ENCODE results near the gene PCOLCE2.

The PCOLCE2 gene

DNA sequence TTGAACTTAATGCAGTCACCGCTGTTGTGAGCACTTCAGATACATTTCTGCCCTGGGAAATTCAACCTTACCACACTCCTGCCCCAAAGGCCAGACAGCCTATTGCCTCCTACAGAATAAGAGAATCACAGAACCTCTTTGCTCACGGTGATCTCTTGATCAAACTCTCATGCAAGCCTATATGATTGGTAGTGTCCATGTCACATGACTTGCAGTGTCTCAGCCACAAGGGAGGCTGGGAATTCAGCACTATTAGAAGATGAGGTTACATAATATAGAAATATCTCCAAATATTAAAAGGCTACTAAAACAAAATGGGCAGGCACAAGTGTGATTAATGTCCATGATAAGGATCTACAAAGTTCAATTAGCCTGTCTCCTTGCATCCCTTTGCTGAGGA, 3.8 kb upstream of the PCOLCE2 start:
- H3K4me3 ChIP-seq (ENCODE audit: low read depth, low read length), result no peak overlapping the region
- no peaks in the 10 kb centered on the region for H3K27me3 ChIP-seq (replicated peaks)
- no peak for DNase-seq
- TF ChIP-seq CTCF (IDR thresholded peaks at IDR 0.05; ENCODE audit: low read depth, low read length, missing control alignments), result no peak
- no peaks in the 10 kb centered on the region for H3K36me3 ChIP-seq (replicated peaks)
- no peak overlapping the region for H3K27ac ChIP-seq
- in situ Hi-C loops (cut with HindIII; ENCODE audit: low pct_ligation_motif_present, low sequenced_read_pairs), result no loop called here

- Histone ChIP-seq H3K27ac (no peak overlapping the region), H3K4me3 (ENCODE audit: low read depth, low read length) (no peak overlapping the region), H3K36me3 (replicated peaks) (no peaks in the 10 kb centered on the region), H3K27me3 (replicated peaks) (no peaks in the 10 kb centered on the region)
- no peak for TF ChIP-seq CTCF (IDR thresholded peaks at IDR 0.05; ENCODE audit: low read depth, low read length, missing control alignments)
- DNase-seq, result no peak
- in situ Hi-C loops (cut with HindIII; ENCODE audit: low pct_ligation_motif_present, low sequenced_read_pairs), result no loop called here
Measured at GRCh38 chr3:142890592-142890991, 1.7 kb upstream of the PCOLCE2 start.

DNA sequence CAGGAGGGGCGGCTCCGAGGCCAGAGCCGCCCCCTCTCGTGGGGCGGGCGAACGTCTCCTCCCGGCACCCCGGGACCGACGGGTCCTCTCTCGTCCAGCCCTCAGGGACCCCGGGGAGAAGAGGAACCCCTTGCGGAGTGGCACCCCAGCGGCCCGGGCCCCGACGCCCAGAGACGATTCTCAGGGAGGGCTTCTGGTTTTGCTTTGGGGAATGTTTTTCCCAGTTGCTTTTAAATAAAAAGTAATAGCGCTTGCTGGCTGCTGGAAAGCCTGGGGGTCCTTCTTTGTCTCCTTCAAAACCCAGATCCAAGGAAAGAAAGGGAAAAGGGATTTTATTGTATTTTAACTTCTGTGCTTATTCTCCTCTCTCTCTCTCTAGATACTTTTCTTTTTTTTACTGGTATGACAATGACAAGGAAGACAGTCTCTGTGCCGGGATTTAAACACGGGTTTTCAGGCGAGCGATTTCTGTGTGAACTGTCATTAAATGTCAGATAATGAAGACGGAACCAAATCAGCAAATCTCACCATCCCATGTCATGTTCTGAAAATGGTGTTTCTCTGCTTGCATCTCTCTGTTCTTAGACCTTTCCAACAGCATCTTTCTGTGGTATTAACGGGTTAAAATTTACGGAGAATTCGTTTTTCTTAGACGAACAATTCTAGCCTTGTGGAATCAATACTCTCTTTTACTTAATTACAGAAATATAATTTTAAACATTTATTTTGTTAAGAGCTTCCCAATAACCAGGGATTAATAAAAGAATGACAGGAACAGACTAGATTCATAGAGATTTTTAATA, 530 bp upstream of the PCOLCE2 start:
- Histone ChIP-seq H3K4me3 (ENCODE audit: low read depth, low read length) (peak overlapping the region; percentile 65), H3K27ac (no peak overlapping the region), H3K27me3 (replicated peaks) (no peaks in the 10 kb centered on the region), H3K36me3 (replicated peaks) (no peaks in the 10 kb centered on the region)
- DNase-seq, result no peak
- in situ Hi-C loops (cut with HindIII; ENCODE audit: low pct_ligation_motif_present, low sequenced_read_pairs), result no loop called here
- no peak for TF ChIP-seq CTCF (IDR thresholded peaks at IDR 0.05; ENCODE audit: low read depth, low read length, missing control alignments)

DNA sequence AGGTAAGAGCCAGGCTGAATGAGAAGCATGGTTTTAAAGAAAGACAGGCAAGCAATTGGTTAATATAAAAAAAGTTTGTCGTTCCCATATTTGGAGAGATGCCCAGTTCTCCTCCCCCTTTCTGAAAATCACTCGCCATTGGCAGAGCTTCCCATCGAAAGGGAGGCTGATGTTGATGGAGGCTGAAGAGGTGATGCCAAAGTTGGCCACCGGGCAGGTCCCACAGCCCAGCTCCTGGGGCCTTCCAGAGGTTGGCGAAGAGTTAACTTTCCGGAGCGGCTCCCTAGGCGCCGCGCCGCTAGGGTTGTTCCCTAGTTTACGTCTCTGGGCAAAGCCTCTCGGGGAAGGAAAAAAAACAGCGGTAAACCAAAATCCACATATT, 793 bp downstream of the PCOLCE2 start:
- H3K27ac ChIP-seq, result no peak overlapping the region
- no peaks in the 10 kb centered on the region for H3K27me3 ChIP-seq (replicated peaks)
- no peak for DNase-seq
- H3K36me3 ChIP-seq (replicated peaks), result no peaks in the 10 kb centered on the region
- H3K4me3 ChIP-seq (ENCODE audit: low read depth, low read length), result peak overlapping the region; percentile 65
- in situ Hi-C loops (cut with HindIII; ENCODE audit: low pct_ligation_motif_present, low sequenced_read_pairs), result no loop called here
- peak; percentile 5 for TF ChIP-seq CTCF (IDR thresholded peaks at IDR 0.05; ENCODE audit: low read depth, low read length, missing control alignments)

DNA sequence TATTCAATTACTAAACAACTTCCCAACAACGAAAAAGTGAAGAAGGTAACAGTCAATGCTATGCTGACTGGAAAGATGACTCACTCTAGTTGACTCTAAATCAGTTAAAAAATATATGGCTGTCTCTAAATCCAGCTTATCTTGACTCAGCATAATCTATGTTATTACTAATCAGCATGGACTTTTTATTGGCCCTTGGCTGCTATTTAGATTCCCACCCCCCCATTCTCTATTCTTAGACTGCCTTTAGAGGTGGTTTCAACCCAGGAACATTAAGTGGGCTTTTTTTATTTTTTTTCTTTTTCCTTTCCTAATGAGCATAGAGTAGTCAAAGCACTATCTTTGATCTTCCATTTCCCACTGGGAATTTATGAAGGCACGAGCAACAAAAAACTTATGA, 1.9 kb downstream of the PCOLCE2 start:
- in situ Hi-C loops (cut with HindIII; ENCODE audit: low pct_ligation_motif_present, low sequenced_read_pairs), result no loop called here
- Histone ChIP-seq H3K4me3 (ENCODE audit: low read depth, low read length) (no peak overlapping the region), H3K36me3 (replicated peaks) (no peaks in the 10 kb centered on the region), H3K27me3 (replicated peaks) (no peaks in the 10 kb centered on the region), H3K27ac (no peak overlapping the region)
- DNase-seq, result peak; percentile 35
- no peak for TF ChIP-seq CTCF (IDR thresholded peaks at IDR 0.05; ENCODE audit: low read depth, low read length, missing control alignments)

GRCh38 chr3:142886021-142886420, 2.9 kb downstream of the PCOLCE2 start:
- no peak for TF ChIP-seq CTCF (IDR thresholded peaks at IDR 0.05; ENCODE audit: low read depth, low read length, missing control alignments)
- Histone ChIP-seq H3K27ac (no peak overlapping the region), H3K4me3 (ENCODE audit: low read depth, low read length) (no peak overlapping the region), H3K27me3 (replicated peaks) (no peaks in the 10 kb centered on the region), H3K36me3 (replicated peaks) (no peaks in the 10 kb centered on the region)
- in situ Hi-C loops (cut with HindIII; ENCODE audit: low pct_ligation_motif_present, low sequenced_read_pairs), result no loop called here
- DNase-seq, result no peak

Measured in brain microvascular endothelial cell (primary cell).